ENCODE data around the gene PUM2. TPM values are rescaled to one million over a fixed set of nuclear protein-coding genes. Genes with fewer than 3 reads are reported as not detected.

Gene PUM2
- total RNA-seq, 3 donors from 2014 or later: 93.5 to 155 (median 115) TPM

- no peak for ATAC-seq
- no peaks in the 10 kb centered on the region for H3K4me1 ChIP-seq (ENCODE audit: low read depth)
- intact Hi-C loops (cut with DNase I, micrococcal nuclease): no loop called here
Measured at GRCh38 chr2:20294231-20294630, 56.4 kb downstream of the PUM2 start.

GRCh38 chr2:20292984-20293383 lies 57.7 kb downstream of the PUM2 start:
- no peak overlapping the region for H3K4me3 ChIP-seq
- no peaks in the 10 kb centered on the region for H3K9me3 ChIP-seq
- DNase-seq (no peak), ATAC-seq (no peak)
- no peaks in the 10 kb centered on the region for H3K36me3 ChIP-seq (ENCODE audit: low read depth)
- no peaks in the 10 kb centered on the region for H3K4me1 ChIP-seq (ENCODE audit: low read depth)
- intact Hi-C loops (cut with DNase I, micrococcal nuclease): no loop called here
- no peak for TF ChIP-seq CTCF (IDR thresholded peaks at IDR 0.05)

More at GRCh38 chr2:20294231-20294630, 56.4 kb downstream of the PUM2 start:
- Histone ChIP-seq H3K36me3 (ENCODE audit: low read depth) (no peaks in the 10 kb centered on the region), H3K9me3 (no peaks in the 10 kb centered on the region), H3K4me3 (no peak overlapping the region)
- no peak for TF ChIP-seq CTCF (IDR thresholded peaks at IDR 0.05)
- DNase-seq: no peak

- Histone ChIP-seq H3K4me3 (no peak overlapping the region), H3K4me1 (ENCODE audit: low read depth) (no peaks in the 10 kb centered on the region), H3K9me3 (no peaks in the 10 kb centered on the region), H3K36me3 (ENCODE audit: low read depth) (no peaks in the 10 kb centered on the region)
- TF ChIP-seq CTCF (IDR thresholded peaks at IDR 0.05): no peak
- no peak for DNase-seq
- intact Hi-C loops (cut with DNase I, micrococcal nuclease): no loop called here
- ATAC-seq: no peak
Measured at GRCh38 chr2:20291846-20292408, 58.7 kb downstream of the PUM2 start.

GRCh38 chr2:20291106-20291564 lies 59.5 kb downstream of the PUM2 start:
- TF ChIP-seq CTCF (IDR thresholded peaks at IDR 0.05): peak; percentile 39

GRCh38 chr2:20288642-20289340 lies 61.9 kb downstream of the PUM2 start:
- ATAC-seq (peak; percentile 10), DNase-seq (no peak)
- Histone ChIP-seq H3K4me3 (no peak overlapping the region), H3K36me3 (ENCODE audit: low read depth) (no peaks in the 10 kb centered on the region), H3K4me1 (ENCODE audit: low read depth) (no peaks in the 10 kb centered on the region), H3K9me3 (no peaks in the 10 kb centered on the region)
- intact Hi-C loops (cut with DNase I, micrococcal nuclease): no loop called here
- no peak for TF ChIP-seq CTCF (IDR thresholded peaks at IDR 0.05)

More at GRCh38 chr2:20291106-20291564, 59.5 kb downstream of the PUM2 start:
- DNase-seq (peak in 2 of 3 donors; percentile 44 to 72), ATAC-seq (peak; percentile 99)
- intact Hi-C loops (cut with DNase I, micrococcal nuclease): no loop called here
- Histone ChIP-seq H3K4me1 (ENCODE audit: low read depth) (no peaks in the 10 kb centered on the region), H3K36me3 (ENCODE audit: low read depth) (no peaks in the 10 kb centered on the region), H3K9me3 (no peaks in the 10 kb centered on the region), H3K4me3 (no peak overlapping the region)
